ENCODE results near the gene SMIM20.

- no peak for TF ChIP-seq CTCF (IDR thresholded peaks at IDR 0.05)
- TF ChIP-seq POLR2AphosphoS5 (IDR thresholded peaks at IDR 0.05), result no peak
Measured at GRCh38 chr4:25930731-25931354, 16.8 kb downstream of the SMIM20 start.
